SH-SY5Y (cell line): ENCODE results near the gene MAP7D1.

ENCODE experiments used
- GATA2 ChIP-seq: IDR thresholded peaks from 2 replicates; pipeline ENCODE4 v1.6.1; 2011; ENCODE audit warnings: mild to moderate bottlenecking, low read depth, low read length
- GATA3 ChIP-seq: IDR thresholded peaks from 2 replicates; pipeline ENCODE4 v1.6.1; 2011; ENCODE audit warnings: low read depth, mild to moderate bottlenecking, low read length, moderate library complexity

The MAP7D1 gene

DNA sequence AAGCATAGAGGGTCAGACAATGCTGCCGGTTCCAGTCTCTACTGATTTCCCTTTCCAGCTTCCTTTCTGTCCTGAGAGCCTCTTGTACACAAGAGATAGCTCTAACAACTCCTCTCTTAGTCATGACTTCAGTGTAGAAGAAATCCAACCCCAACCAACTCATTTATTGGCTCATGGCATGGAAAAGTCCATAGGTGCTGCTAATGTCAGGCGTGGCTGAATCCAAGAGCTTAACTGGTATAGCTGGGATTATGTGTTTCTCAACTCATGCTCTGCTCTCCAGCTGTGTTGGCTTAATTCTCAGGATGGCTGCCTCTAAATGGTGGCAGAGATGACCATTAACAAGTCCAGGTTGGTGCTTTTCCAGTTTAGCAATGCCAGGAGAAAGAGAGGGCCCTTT is 55.9 kb downstream of the MAP7D1 start:
- no peak for TF ChIP-seq GATA2
- TF ChIP-seq GATA3: no peak

DNA sequence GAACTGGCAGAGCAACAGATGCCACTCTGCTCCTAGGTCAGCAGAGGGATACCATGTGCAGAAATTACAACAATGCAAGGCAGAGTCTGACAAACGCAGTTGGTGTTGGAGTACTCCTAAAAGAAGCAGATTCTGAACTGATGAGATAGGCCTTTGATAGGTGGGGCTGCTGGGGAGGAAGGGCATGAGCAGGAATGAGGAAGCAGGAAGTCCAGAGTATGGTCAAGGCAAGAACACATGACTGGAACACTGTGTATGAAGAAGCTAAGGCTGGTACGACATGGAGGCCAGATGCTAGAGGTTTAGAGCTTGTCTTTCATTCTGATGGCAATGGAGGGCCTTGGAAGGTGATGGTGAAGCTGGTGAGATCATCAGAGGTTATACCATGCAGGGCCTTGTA is 56.8 kb downstream of the MAP7D1 start:
- no peak for TF ChIP-seq GATA2
- TF ChIP-seq GATA3: no peak

DNA sequence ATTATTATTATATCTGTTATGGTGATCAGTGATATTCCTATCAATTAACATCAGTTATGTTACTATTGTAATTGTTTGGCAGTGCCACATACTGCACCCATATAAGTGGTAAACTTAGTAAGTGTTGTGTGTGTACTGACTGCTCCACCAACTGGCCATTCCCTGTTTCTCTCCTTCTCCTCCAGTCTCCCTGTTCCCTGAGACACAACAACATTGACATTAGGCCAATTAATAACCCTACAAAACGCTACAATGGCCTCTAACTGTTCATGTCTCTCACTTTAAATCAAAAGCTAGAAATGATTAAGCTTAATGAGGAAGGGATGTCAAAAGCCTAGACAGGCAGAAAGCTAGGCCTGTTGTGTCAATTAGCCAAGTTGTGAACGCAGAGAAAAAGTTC is 61.7 kb downstream of the MAP7D1 start:
- TF ChIP-seq GATA2 (no peak), GATA3 (no peak)

DNA sequence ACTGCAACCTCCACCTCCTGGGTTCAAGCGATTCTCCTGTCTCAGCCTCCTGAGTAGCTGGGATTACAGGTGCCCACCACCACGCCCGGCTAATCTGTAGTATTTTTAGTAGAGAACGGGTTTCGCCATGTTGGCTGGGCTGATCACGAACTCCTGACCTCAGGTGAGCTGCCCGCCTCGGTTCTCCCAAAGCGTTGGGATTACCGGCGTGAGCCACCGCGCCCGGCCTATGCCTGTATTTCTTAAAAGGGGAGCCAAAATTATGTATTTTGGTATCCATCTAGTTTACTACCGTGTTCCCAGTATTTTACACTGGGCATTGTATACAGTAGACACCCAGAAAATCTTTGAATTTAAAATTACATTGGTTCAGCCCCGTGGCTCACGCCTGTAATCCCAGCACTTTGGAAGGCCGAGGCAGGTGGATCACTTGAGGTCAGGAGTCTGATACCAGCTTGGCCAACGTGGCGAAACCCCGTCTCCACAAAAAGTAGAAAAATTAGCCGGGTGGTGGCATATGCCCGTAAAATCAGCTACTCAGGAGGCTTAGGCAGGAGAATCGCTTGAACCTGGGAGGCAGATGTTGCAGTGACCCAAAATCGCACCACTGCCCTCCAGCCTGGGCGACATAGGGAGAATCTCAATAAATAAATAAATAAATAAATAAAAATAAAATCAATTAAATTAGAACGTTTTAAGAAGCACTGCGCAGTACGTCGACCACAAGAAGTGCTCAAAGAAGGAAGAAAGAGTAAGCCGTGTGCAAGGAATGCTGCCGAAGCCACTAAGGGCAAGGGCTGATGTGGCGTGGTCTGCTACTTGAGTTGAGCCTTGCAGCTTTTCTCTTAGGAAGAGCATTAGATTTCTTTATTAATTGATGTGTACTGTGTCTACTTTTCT is 66.8 kb downstream of the MAP7D1 start:
- TF ChIP-seq GATA2: no peak
- no peak for TF ChIP-seq GATA3

DNA sequence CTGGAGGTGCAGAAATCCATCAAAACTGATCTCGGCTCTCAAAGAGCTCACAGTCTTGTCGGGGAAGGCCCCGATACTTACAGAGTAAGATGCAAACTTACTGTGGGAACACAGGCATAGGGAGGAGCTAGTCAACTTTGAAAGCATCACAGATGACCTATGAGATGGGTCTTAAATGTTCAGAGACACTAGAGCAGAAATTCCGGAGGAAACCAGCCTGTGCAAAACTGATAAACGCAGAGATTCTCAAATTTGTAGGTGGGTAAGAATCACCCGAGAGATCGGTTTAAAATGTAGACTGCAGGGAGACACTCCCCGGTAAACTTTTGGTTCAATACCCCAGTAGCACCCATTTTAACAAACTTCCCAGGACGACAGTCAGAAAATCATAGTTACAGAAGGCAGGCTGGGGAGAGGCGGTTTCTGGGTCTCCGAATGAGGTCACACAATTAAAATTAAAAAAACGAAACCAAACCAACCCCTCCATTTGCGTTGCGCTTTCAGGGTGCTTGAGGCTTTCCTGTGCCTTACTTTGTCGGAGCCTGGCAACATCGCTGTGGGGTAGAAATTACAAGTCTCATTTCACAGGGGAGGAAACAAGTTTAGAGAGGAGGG is 67.5 kb downstream of the MAP7D1 start:
- TF ChIP-seq GATA2: no peak
- no peak for TF ChIP-seq GATA3

DNA sequence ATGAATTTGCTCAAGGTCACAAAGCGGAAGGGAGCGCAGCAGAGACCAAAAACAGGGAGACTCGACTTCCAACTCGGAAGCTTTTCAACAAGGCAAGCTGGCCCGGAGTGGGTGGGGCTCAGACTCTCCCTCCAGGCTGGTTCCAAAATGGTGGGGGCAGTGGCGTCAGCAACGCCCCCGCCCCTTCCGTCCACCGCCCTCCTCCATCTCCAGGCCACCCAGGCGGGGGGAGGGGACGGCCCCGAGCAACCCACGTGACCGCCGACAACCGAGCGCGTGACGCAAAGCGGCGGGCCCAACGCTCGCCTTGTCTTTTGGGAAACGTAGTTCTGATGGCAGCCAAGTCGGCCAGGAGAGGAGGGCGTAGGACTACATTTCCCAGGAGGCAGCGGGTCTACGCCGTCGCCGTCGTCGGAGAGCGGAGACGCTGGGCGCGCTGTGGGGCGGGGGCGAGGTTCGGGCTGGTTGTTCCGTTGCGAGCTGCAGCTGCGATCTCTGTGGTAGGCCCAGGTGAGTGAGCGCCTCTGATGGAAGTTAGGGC is 68.1 kb downstream of the MAP7D1 start, which contains the start of gene THRAP3:
TSS of gene THRAP3 (plus strand) at position 448 of the 541 bp plus-strand sequence. CDS start 58,121 bp downstream, outside the sequence.
- TF ChIP-seq GATA2 (no peak), GATA3 (no peak)

DNA sequence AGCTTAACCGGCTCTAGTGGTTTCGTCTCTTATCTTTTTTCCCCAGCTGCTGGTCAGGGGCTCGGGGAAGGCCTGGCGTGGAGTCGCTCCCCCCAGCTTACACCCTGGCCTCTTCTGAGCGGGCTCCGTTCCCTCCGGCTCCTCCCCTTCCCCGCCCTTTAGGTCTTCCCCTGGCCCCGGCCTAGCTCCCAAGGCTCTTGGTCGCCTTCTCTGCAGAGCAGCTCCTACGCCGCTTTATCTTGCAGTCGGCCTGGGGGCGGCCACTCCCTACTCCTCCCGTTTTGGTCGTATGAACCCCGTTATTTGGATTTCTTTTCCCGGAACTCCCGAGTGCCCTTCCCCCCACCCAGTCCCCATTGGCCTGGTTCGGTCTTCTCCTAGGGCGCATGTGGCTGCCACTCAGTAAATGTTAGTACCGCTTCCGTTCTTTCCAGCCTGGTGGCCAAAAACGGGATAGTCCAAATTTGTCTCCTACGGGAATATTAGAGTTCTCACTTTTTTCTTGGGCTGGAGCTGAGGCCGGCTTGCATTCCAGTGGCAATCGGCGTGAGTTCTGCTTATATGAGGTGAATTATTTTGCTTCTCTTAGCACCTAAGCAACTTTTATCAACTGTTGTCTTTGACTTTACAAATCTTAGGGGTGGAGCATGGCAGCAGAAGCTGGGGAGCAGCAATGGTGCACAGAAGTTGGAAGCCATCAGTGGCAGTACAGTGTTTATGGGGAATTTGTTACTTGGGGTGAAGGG is 68.8 kb downstream of the MAP7D1 start:
- TF ChIP-seq GATA2 (no peak), GATA3 (no peak)

DNA sequence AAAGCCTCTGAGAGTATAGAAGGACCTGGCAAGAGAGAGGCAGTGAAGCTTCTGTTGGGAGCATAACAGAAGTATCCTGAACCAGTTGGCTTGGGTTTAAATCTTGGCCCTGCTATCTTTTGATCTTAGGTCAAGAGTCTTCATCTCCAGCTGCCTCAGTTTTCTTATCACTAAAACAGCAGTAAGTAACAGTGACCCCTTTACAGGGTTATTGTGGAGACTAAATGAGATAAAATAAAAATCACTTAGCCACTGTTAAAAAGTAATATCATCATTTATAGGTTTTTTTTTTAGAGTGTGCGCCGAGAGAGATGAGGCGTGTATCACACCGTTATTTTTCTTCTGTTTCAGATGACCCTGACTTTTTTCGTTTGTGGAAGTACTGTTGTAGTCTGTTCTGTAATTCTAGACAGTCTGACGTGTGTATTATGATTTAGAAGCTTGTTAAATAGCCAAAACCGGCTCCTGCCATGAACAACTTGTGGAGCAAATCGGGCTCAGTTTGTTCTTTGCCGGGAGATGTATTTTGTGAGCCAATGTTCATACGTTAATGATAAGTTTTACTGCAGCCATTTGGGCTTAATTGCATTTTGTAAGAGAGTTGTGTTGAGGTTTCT is 69.4 kb downstream of the MAP7D1 start:
- TF ChIP-seq GATA2: no peak
